K562 (cell line): ENCODE measurements around the gene ZNF554. TPM values are rescaled to one million over a fixed set of nuclear protein-coding genes. Genes with fewer than 3 reads are reported as not detected.

ENCODE experiments used
- CBX1 ChIP-seq: sonication (generic); IDR thresholded peaks from 2 replicates; pipeline ENCODE4 v1.6.1; 2016; ENCODE audit warnings: antibody characterized with exemption, low read depth, mild to moderate bottlenecking
- CBX3 ChIP-seq, 2 experiments: IDR thresholded peaks; 1 replicate in 1 of 2; 2 replicates in 1 of 2; pipeline ENCODE4 v1.6.1; 2012; ENCODE audit warnings: inconsistent platforms in 2 of 2, low read length in 2 of 2, borderline replicate concordance in 1 of 2, control low read depth in 1 of 2
- CLOCK ChIP-seq: fragments of 250-450 bp; sonication (Bioruptor Pico); IDR thresholded peaks from 2 replicates; pipeline ENCODE4 v1.4.0; 2020; ENCODE audit warnings: mild to moderate bottlenecking, moderate library complexity, borderline replicate concordance
- FOXJ3 ChIP-seq: sonication (generic); formaldehyde crosslinking; IDR thresholded peaks from 2 replicates; pipeline ENCODE4 v1.4.0; 2020; ENCODE audit warnings: mild to moderate bottlenecking, missing genetic modification reagents
- GTF2A2 ChIP-seq: IDR thresholded peaks from 2 replicates; pipeline ENCODE4 v1.6.1; 2016; ENCODE audit warnings: mild to moderate bottlenecking, missing genetic modification characterization, missing compliant biosample characterization
- KLF10 ChIP-seq: fragments of 250-450 bp; sonication (Bioruptor Pico); IDR thresholded peaks from 2 replicates; pipeline ENCODE4 v1.6.1; 2021; ENCODE audit warnings: matching md5 sums
- MTA2 ChIP-seq: fragments of 450-650 bp; IDR thresholded peaks from 2 replicates; pipeline ENCODE4 v1.6.1; 2016; ENCODE audit warnings: low read depth
- MYNN ChIP-seq, 2 experiments: sonication (generic); formaldehyde crosslinking in 1 of 2; IDR thresholded peaks; 2 replicates each; pipeline versions ENCODE4 v1.5.0 to v1.6.1; 2016 to 2020; ENCODE audit warnings: antibody characterized with exemption in 1 of 2, missing genetic modification reagents in 1 of 2
- PHTF2 ChIP-seq: fragments of 250-450 bp; sonication (Bioruptor Pico); IDR thresholded peaks from 2 replicates; pipeline ENCODE4 v1.5.0; 2021; ENCODE audit warnings: mild to moderate bottlenecking
- POLR2AphosphoS5 ChIP-seq: IDR thresholded peaks from 2 replicates; pipeline ENCODE4 v1.6.1; 2011; ENCODE audit warnings: mild to moderate bottlenecking, low read depth, low read length, moderate library complexity; ENCODE audit not compliant: control insufficient read depth, insufficient read depth
- POLR2H ChIP-seq: IDR thresholded peaks from 2 replicates; pipeline ENCODE4 v1.6.1; 2016; ENCODE audit warnings: missing genetic modification characterization, low read depth, mild to moderate bottlenecking, control low read depth, missing compliant biosample characterization, moderate library complexity
- RBM25 ChIP-seq: fragments of 200-400 bp; formaldehyde crosslinking; IDR thresholded peaks from 2 replicates; pipeline ENCODE4 v1.6.1; 2018; ENCODE audit warnings: low read length, low read depth, moderate library complexity; ENCODE audit not compliant: severe bottlenecking
- TCF7L2 ChIP-seq: fragments of 150-350 bp; IDR thresholded peaks from 2 replicates; pipeline ENCODE4 v1.6.1; 2016; ENCODE audit warnings: low read depth, mild to moderate bottlenecking, low read length, moderate library complexity
- TRIM28 ChIP-seq: fragments of 450-650 bp; IDR thresholded peaks from 2 replicates; pipeline ENCODE4 v1.6.1; 2017
- YY1 ChIP-seq, 3 experiments: IDR thresholded peaks; 2 replicates each; pipeline ENCODE4 v1.6.1; 2011; ENCODE audit warnings: low read length in 2 of 3, mild to moderate bottlenecking in 2 of 3, moderate library complexity in 2 of 3, borderline replicate concordance in 1 of 3, control low read depth in 1 of 3, low read depth in 1 of 3; ENCODE audit not compliant: insufficient read depth in 3 of 3, insufficient replicate concordance in 2 of 3, control insufficient read depth in 1 of 3, insufficient read length in 1 of 3; ENCODE audit errors: extremely low read depth in 1 of 3
- ZFP1 ChIP-seq: fragments of 450-650 bp; formaldehyde crosslinking; IDR thresholded peaks from 2 replicates; pipeline ENCODE4 v1.4.0; 2020; ENCODE audit warnings: mild to moderate bottlenecking, mixed read lengths
- ZNF143 ChIP-seq: sonication (generic); formaldehyde crosslinking; IDR thresholded peaks from 2 replicates; pipeline ENCODE4 v1.9.0; 2022; ENCODE audit warnings: mild to moderate bottlenecking, missing genetic modification reagents
- ZNF232 ChIP-seq: sonication (generic); formaldehyde crosslinking; IDR thresholded peaks from 2 replicates; pipeline ENCODE4 v1.8.0; 2022; ENCODE audit warnings: mild to moderate bottlenecking, missing genetic modification reagents
- ZNF274 ChIP-seq: IDR thresholded peaks from 2 replicates; pipeline ENCODE4 v1.6.1; 2011; ENCODE audit warnings: low read depth, mild to moderate bottlenecking, low read length, moderate library complexity, borderline replicate concordance
- ZNF3 ChIP-seq: fragments of 250-450 bp; sonication (Bioruptor Pico); IDR thresholded peaks from 2 replicates; pipeline ENCODE4 v1.5.0; 2021; ENCODE audit warnings: mild to moderate bottlenecking, moderate library complexity
- ZNF75A ChIP-seq: fragments of 450-650 bp; formaldehyde crosslinking; IDR thresholded peaks from 2 replicates; pipeline ENCODE4 v1.4.0; 2020; ENCODE audit warnings: mild to moderate bottlenecking
- ZNF780A ChIP-seq: fragments of 250-450 bp; sonication (Bioruptor Pico); IDR thresholded peaks from 2 replicates; pipeline ENCODE4 v1.5.0; 2021; ENCODE audit warnings: mild to moderate bottlenecking
- polyA plus RNA-seq, 8 experiments: library from polyadenylated mRNA; depleted of rRNA in 4 of 8; stranded (reverse) in 5 of 8; unstranded in 3 of 8; fragments of >200 nt; fragmentation: Nextera tagmentation in 2 of 8; fragmentation: Illumina TruSeq in 1 of 8; extraction: Ambion mirVana in 2 of 8; extraction: Trizol in 1 of 8; gene quantifications; 2 replicates each; pipeline versions ENCODE4 v1.2.1 to v1.2.3, GENCODE V29; 2011 to 2014; ENCODE audit warnings: inconsistent platforms in 1 of 8, missing spikeins in 1 of 8
- total RNA-seq, 7 experiments: library from RNA; depleted of rRNA in 6 of 7; stranded (reverse); fragments of >200 nt in 6 of 7; fragmentation: Illumina TruSeq in 2 of 7; extraction: Trizol in 2 of 7; gene quantifications; 2 replicates each; pipeline versions ENCODE4 v1.2.1 to v1.2.3, GENCODE V29; 2011 to 2021; ENCODE audit warnings: low replicate concordance in 1 of 7

Gene ZNF554
- total and polyA plus RNA-seq, 9 of the 15 experiments (the other 6 are each of a cell fraction or from before 2014, with no cell fraction given): 0.07 to 1.8 (median 1.1) TPM

GRCh38 chr19:2853015-2853606 lies 33.4 kb downstream of the ZNF554 start (continued):
- TF ChIP-seq RBM25: peak; percentile 8
- TF ChIP-seq ZNF780A (CRISPR knock-in tag): no peak
- peak; percentile 93 for TF ChIP-seq ZNF75A (CRISPR knock-in tag)
- TF ChIP-seq CBX1: peak; percentile 43; the same call in 1 of the 2 replicates
- peak; percentile 90 for TF ChIP-seq TRIM28
- TF ChIP-seq ZNF274: 0 out of 2 replicates have a peak, but pooled peaks have one; percentile 51
- no peak for TF ChIP-seq KLF10 (CRISPR knock-in tag)
- TF ChIP-seq POLR2AphosphoS5: no peak
- TF ChIP-seq CLOCK: no peak
- TF ChIP-seq MYNN (IDR thresholded peaks at IDR 0.05): no peak
- no peak for TF ChIP-seq MYNN (CRISPR knock-in tag; IDR thresholded peaks at IDR 0.05)
- peak in 1 of 2 experiments; percentile 88; a peak in 2 of 3 replicates for TF ChIP-seq CBX3 (IDR thresholded peaks at IDR 0.05; ENCODE audit: borderline replicate concordance in 1 of 2, low read length in 2 of 2)
- TF ChIP-seq POLR2H: no peak
- TF ChIP-seq ZNF3 (CRISPR knock-in tag): no peak
- TF ChIP-seq PHTF2 (CRISPR knock-in tag): no peak
- TF ChIP-seq TCF7L2: no peak
- TF ChIP-seq ZNF143 (CRISPR knock-in tag): no peak
- TF ChIP-seq GTF2A2 (tag): no peak
- TF ChIP-seq MTA2: no peak
- no peak for TF ChIP-seq ZFP1 (CRISPR knock-in tag)
- no peak for TF ChIP-seq YY1 (IDR thresholded peaks at IDR 0.05; ENCODE audit: borderline replicate concordance in 1 of 3, control insufficient read depth in 1 of 3, extremely low read depth in 1 of 3, insufficient read depth in 3 of 3, insufficient read length in 1 of 3, insufficient replicate concordance in 2 of 3, low read depth in 1 of 3, low read length in 2 of 3)
- no peak for TF ChIP-seq FOXJ3 (CRISPR knock-in tag)
- no peak for TF ChIP-seq ZNF232 (CRISPR knock-in tag)
